IPS-15b (cell line): Measurements from ENCODE around the gene FBXL16.

Source experiments
- H3K27me3 ChIP-seq: one replicate; pipeline ENCODE4 v1.6.1; 2013; ENCODE audit warnings: low read length; ENCODE audit not compliant: control insufficient read depth, insufficient read depth
- H3K36me3 ChIP-seq: one replicate; pipeline ENCODE4 v1.6.1; 2013; ENCODE audit warnings: low read length; ENCODE audit not compliant: control insufficient read depth, insufficient read depth
- H3K4me1 ChIP-seq: one replicate; pipeline ENCODE4 v1.6.1; 2013; ENCODE audit warnings: mild to moderate bottlenecking, low read length; ENCODE audit not compliant: control insufficient read depth, insufficient read depth
- H3K4me3 ChIP-seq: one replicate; pipeline ENCODE4 v1.5.1; 2013; ENCODE audit warnings: low read depth, low read length
- H3K9ac ChIP-seq: one replicate; pipeline ENCODE4 v1.6.1; 2013; ENCODE audit warnings: low read depth, mild to moderate bottlenecking, low read length
- H3K9me3 ChIP-seq: one replicate; pipeline ENCODE4 v1.6.1; 2013; ENCODE audit warnings: mild to moderate bottlenecking, low read length; ENCODE audit not compliant: control insufficient read depth, insufficient read depth

The FBXL16 gene

DNA sequence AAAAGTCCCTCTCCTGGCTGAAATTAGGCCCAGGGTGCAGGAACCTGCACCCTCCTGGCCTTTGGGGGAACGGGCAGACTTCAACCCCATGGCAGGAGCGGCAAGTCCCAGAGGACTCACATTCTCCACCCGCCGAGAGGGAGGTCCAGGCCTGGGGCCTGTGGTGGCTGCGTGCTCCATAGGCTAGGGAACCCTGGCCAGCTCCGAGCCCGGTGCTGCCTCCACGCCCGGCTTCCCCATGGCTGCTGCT, 20.5 kb upstream of the FBXL16 start:
- Histone ChIP-seq H3K4me3 (peak overlapping the region; percentile 61), H3K9ac (peak overlapping the region; percentile 54), H3K4me1 (peaks cover 2% of the 10 kb centered on the region), H3K9me3 (no peaks in the 10 kb centered on the region), H3K27me3 (peaks cover 8% of the 10 kb centered on the region), H3K36me3 (peaks cover 14% of the 10 kb centered on the region)

DNA sequence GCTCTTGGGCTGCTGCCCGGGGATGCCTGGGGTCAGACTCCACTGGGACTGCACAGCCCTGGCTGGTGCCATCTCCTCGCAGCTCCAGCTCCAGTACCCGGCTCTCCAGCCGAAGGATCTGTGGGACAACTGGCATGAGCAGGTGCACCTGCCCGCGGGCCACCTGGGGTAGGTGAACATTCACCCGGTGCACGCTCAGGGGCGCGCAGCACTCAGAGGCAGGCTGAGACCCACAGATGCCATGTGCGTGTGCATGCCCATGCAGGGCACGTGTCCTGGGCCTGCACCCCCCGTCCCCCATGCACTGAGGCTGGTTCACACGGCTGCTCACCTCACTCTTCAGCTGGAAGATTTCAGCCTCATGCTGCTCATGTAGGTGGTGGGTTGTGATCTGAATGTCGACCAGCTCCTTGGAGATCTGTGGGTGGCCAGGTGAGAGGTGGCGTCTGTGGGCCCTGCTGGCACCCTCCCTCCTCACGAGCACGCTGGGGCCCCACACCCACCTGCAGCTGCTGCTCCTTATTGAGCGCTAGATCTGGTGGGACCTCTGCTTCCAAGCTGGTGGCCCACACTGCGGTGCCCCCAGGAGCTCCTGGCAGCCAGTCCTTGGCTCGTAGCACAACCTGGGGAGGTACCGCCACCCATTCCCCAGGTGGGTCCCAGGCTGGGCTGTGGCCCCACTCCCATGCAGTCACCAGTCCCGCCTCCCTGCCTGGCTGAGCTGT, 20.0 kb upstream of the FBXL16 start:
- peaks cover 2% of the 10 kb centered on the region for H3K4me1 ChIP-seq
- peaks cover 8% of the 10 kb centered on the region for H3K27me3 ChIP-seq
- peak overlapping the region; percentile 61 for H3K4me3 ChIP-seq
- H3K9ac ChIP-seq, result no peak overlapping the region
- no peaks in the 10 kb centered on the region for H3K9me3 ChIP-seq
- H3K36me3 ChIP-seq, result peaks cover 11% of the 10 kb centered on the region

DNA sequence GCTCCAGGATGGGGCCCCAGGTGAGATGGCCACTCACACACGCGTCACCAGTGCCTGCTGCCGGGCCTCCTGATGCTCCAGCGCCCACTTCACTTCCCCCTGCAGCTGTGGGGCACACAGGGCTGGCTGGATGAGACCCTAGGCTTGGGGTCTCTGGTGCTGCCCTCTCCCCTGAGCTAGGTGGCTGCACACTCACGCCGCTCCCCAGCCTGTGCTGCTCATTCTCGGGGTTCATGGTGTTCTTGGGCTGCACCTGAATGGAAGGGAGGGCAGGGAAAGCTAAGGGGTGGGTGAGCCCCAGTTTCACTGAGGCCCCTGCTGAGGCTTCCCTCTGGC, 19.4 kb upstream of the FBXL16 start:
- no peak overlapping the region for H3K9ac ChIP-seq

DNA sequence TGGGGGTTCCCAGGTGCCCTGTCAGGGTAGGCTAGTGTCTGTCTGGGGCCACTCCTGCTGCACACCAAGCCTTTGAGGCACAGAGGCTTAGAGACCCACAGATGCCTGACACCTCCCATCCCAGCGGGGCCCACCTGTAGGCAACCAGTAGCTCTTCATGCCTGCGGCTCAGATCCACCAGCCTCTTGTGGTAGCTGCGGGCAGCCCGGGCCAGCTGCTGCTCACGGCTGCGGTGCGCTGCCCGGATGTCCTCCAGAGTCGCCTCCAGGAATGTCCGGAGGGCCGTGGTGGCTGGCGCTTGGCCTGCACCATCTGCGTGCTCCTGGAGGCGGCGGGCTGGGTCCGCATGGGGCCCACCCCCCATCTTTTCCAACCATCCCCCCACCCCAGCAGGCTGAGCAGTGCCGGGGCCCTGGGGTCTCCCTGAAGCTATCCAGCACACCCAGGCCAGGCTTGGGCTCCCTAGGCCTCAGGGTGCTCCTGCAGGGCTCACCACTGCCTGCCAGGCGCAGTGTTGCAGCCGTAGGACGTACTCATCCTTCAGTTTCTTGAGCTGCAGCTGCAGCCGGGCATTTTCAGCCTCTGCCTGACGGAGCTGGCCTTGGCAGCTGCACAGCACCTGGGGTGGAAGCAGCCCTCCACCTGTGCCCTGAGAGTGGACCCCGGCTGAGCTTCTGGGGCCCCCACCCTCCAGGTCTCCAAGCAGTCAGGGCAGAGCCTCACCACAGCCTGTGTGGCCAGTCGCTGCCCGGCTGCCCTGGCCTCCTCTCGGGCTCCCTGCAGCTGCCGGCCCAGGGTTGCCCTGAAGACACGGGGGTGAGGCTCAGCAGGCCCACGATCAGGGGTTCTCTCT, 18.8 kb upstream of the FBXL16 start:
- no peak overlapping the region for H3K4me3 ChIP-seq
- H3K9ac ChIP-seq, result no peak overlapping the region
- peaks cover 8% of the 10 kb centered on the region for H3K27me3 ChIP-seq
- no peaks in the 10 kb centered on the region for H3K9me3 ChIP-seq
- H3K36me3 ChIP-seq, result peaks cover 9% of the 10 kb centered on the region
- H3K4me1 ChIP-seq, result peaks cover 4% of the 10 kb centered on the region

More for the DNA sequence above, 19.4 kb upstream of the FBXL16 start:
- Histone ChIP-seq H3K36me3 (peaks cover 9% of the 10 kb centered on the region), H3K4me1 (peaks cover 3% of the 10 kb centered on the region), H3K4me3 (no peak overlapping the region), H3K9me3 (no peaks in the 10 kb centered on the region), H3K27me3 (peaks cover 8% of the 10 kb centered on the region)

DNA sequence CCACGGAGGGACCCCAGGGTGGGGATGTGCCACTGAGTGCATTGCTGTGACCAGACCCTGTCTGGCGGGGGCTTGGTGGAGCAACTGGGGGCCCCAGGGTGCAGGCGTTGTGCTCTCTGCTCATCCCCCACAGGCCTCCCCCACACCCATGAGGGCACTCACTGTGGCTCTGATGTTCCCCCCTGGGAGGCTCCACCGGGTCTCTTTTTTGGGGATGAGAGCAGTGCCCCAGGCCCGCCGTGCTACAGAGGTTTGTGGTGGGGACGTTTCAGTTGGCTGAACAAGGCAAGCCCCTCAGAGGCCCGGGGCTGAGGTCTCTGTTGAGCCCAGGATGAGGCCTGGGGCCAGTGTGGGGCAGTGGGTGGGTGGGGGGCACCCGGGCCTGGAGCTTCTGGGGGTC, 18.1 kb upstream of the FBXL16 start:
- Histone ChIP-seq H3K9ac (no peak overlapping the region), H3K4me1 (peaks cover 4% of the 10 kb centered on the region), H3K9me3 (no peaks in the 10 kb centered on the region)

DNA sequence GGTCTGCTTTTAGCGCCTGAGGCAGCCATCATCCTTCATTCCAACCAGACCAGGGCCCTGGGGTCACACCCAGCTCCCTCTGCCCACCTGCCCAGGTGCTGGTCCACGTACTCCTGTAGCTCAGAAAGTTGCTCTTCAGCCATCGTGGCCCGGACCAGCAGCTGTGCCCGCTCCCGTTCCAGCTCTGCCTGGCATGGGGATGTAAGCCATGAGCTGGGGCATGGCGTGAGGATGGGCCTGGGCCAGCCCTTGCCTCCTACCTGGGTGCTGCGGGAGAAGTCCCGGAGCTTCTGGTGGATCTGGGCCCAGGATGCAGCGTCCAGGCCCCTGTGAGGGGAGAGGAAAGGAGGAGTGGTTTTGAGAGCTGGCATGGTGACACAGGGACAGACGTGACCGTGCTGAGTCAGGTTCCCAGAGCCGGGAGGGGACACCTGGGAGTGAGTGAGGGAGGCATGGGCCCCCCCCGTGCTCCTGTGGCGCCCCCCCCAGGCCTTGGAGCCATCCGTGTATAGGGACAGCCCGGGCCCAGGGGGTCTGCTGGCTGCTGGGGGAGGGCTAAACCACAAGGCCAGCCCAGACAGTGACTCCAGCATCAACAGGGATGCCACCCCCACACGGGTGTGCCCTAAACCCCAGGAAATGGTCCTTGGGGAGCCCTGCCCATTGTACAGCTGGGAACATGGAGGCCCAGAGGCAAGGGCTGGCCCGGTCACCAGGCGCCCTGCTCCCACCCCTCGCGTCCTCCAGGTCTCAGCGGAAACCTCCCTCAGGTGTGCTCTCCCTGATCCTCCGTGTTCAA, 17.4 kb upstream of the FBXL16 start:
- Histone ChIP-seq H3K27me3 (peaks cover 8% of the 10 kb centered on the region), H3K4me3 (no peak overlapping the region), H3K4me1 (peaks cover 4% of the 10 kb centered on the region), H3K9me3 (no peaks in the 10 kb centered on the region), H3K9ac (no peak overlapping the region), H3K36me3 (peaks cover 9% of the 10 kb centered on the region)

More for the DNA sequence above, 18.1 kb upstream of the FBXL16 start:
- peaks cover 8% of the 10 kb centered on the region for H3K27me3 ChIP-seq
- H3K4me3 ChIP-seq, result no peak overlapping the region
- peaks cover 9% of the 10 kb centered on the region for H3K36me3 ChIP-seq

DNA sequence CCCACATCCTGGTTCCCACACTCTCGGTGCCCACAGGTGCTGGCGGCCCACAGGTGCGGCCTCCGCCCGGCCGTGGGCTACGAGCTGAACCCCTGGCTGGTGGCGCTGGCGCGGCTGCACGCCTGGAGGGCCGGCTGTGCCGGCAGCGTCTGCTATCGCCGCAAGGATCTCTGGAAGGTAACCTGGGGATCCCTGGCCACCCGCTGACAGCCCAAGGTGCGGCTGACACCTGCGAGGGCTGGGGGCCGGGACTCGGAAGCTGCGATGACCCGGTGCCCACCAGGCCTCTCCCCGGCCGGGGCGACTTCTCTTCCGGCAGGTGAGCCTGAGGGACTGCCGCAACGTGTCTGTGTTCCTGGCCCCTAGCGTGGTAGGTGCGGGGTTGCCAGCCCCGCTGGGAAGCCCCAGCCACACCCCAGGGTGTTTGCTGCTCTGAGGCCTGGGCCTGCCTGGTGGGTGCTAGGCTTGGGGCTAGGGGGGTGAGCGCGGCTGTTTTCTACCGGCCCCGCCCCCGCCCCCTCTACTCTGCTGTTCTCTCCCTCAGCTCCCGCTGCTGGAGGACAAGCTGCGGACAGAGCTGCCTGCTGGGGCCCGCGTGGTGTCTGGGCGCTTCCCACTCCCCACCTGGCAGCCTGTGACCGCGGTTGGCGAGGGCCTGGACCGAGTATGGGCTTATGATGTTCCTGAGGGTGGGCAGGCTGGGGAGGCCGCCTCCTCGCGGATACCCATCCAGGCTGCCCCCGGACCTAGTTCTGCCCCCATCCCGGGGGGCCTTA, 16.4 kb upstream of the FBXL16 start:
- H3K27me3 ChIP-seq, result peaks cover 8% of the 10 kb centered on the region
- H3K4me3 ChIP-seq, result peak overlapping the region; percentile 43
- H3K4me1 ChIP-seq, result peaks cover 4% of the 10 kb centered on the region
- no peak overlapping the region for H3K9ac ChIP-seq
- no peaks in the 10 kb centered on the region for H3K9me3 ChIP-seq
- peaks cover 9% of the 10 kb centered on the region for H3K36me3 ChIP-seq

DNA sequence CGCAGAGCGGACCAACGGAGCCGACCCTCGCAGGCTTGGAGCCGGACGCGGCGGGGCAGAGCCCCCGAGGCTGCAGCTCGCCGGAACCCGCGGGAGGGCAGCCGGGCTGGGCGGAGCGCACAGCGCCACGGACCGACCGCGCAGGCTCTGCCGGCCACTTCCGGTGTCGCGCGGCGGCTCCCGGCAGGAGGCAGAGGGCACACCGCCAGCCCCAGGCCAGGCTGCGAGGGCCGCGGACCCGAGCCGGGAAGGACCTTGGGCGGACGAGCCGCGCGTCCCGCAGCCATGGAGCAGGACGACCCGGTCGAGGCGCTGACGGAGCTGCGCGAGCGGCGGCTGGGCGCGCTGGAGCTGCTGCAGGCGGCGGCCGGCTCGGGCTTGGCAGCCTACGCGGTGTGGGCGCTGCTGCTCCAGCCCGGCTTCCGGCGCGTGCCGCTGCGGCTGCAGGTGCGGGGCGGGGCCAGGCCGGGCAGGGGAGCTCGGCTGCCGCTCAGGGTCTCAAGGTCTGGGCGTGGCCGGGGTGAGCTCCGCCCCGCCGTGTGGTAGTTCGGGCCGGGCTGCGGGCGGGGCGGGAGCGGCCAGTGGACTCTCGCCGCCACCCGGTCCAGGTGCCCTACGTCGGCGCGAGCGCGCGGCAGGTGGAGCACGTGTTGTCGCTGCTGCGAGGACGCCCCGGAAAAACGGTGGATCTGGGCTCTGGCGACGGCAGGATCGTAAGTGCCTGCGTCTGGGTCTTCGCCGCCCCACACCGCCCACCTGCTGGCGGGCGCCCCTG, 15.6 kb upstream of the FBXL16 start, which contains the start of gene ANTKMT:
Gene ANTKMT, plus strand, starts transcription at position 157 of the 775 bp plus-strand sequence. Its CDS starts 129 bp downstream, at position 286.
- peak within 1 kb of the TSS; percentile 91 for H3K9ac ChIP-seq
- no peaks in the 10 kb centered on the region for H3K9me3 ChIP-seq
- peak within 1 kb of the TSS; percentile 76 for H3K4me3 ChIP-seq
- peaks cover 13% of the 10 kb centered on the region for H3K27me3 ChIP-seq
- peaks cover 2% of the 10 kb centered on the region for H3K4me1 ChIP-seq
- peaks cover 9% of the 10 kb centered on the region for H3K36me3 ChIP-seq

DNA sequence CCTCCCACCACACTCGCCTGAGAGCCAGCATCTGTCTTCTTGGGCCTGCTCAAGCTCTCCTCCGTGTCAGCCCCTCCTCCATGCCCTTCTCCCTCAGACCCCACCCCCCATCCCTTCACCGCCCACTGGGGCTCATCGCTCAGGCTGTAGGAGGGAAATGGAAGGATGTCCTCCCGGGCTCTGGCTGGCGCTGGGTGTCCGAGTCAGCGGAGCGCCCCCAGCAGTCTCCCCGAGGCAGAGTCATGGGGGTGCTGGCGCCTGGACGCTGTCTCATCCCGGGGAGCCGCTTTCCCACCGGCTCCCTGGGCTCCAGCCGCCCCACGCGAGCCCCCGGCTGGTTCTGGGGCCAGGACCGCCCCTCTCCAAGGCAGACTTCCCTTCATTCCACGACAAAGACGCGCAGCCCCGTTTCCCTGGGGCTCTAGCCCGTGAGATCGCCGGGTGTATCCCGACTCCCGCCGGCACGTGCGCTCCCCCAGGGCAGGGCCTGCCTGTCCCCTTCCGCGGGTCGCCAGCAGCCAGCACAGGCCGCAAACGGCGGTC, 14.9 kb upstream of the FBXL16 start:
- no peaks in the 10 kb centered on the region for H3K9me3 ChIP-seq
- H3K36me3 ChIP-seq, result peaks cover 9% of the 10 kb centered on the region
- peaks cover 4% of the 10 kb centered on the region for H3K4me1 ChIP-seq

DNA sequence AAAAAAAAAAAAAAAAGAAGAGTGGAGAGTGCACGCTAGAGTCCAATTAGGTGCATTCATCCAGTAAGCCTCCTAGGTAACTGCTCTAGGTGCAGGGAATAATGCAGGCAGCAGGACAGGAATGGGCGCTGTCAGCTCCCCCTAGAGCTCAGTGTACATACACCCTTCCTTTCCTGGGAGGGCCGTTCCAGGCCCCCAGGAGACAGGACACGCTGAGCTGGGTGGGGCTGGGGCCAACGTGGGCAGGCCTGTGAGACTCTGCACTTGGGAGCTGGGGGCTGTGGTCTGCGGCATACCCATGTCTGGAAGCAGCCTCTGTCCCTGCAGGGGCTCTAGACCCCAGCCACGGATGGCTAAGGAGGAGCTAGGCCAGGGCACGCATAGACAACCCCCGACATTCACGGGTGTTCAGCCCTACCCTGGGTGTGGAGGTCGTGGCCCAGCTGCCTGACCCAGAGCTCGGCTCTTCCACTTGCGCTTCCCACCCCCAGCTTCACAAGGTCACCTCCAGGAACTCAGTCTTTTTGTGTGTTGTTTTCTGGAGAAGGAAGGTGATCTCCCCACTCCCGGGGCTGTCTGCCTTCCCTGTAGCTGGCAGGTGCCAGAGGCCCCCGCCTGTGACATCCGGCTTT, 14.3 kb upstream of the FBXL16 start:
- H3K27me3 ChIP-seq, result peaks cover 8% of the 10 kb centered on the region
- peaks cover 4% of the 10 kb centered on the region for H3K4me1 ChIP-seq
- peaks cover 9% of the 10 kb centered on the region for H3K36me3 ChIP-seq
- H3K9me3 ChIP-seq, result no peaks in the 10 kb centered on the region
- peak overlapping the region; percentile 76 for H3K4me3 ChIP-seq
- H3K9ac ChIP-seq, result no peak overlapping the region

More for the DNA sequence above, 14.9 kb upstream of the FBXL16 start:
- H3K4me3 ChIP-seq, result peak overlapping the region; percentile 76
- H3K27me3 ChIP-seq, result peaks cover 9% of the 10 kb centered on the region
- H3K9ac ChIP-seq, result peak overlapping the region; percentile 91
